ENCODE data around the gene NDUFA12.

DNA sequence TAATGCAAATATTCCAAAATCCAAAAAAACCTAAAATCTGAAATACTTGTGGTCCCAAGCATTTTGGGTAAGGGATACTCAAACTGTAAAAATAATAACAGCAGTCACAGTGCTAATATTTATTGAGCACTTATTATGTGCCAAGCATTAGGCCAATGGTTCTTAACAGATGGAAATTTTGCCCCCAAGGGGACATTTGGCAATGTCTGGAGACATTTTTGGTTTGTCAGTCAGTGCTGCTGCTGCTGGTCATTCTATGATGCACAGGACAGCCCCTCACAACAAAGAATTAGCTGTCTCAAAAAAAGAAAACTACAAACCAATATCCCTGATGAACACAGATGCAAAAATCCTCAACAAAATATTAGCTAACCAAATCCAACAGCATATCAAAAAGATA is 5.8 kb downstream of the NDUFA12 start:
- TF ChIP-seq, protein P1, sequence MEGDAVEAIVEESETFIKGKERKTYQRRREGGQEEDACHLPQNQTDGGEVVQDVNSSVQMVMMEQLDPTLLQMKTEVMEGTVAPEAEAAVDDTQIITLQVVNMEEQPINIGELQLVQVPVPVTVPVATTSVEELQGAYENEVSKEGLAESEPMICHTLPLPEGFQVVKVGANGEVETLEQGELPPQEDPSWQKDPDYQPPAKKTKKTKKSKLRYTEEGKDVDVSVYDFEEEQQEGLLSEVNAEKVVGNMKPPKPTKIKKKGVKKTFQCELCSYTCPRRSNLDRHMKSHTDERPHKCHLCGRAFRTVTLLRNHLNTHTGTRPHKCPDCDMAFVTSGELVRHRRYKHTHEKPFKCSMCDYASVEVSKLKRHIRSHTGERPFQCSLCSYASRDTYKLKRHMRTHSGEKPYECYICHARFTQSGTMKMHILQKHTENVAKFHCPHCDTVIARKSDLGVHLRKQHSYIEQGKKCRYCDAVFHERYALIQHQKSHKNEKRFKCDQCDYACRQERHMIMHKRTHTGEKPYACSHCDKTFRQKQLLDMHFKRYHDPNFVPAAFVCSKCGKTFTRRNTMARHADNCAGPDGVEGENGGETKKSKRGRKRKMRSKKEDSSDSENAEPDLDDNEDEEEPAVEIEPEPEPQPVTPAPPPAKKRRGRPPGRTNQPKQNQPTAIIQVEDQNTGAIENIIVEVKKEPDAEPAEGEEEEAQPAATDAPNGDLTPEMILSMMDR (IDR thresholded peaks at IDR 0.05): no peak
- TF ChIP-seq POLR2A (IDR thresholded peaks at IDR 0.05): no peak

Data from Peyer's patch (tissue), 4 donors.